Measurements from ENCODE around the gene CA6.

- TF ChIP-seq TAF1 (IDR thresholded peaks at IDR 0.05; ENCODE audit: low read depth, low read length) = no peak
- no peak for TF ChIP-seq POLR2AphosphoS5 (IDR thresholded peaks at IDR 0.05; ENCODE audit: low read depth, low read length)
- TF ChIP-seq POLR2A (IDR thresholded peaks at IDR 0.05; ENCODE audit: low read depth, low read length) = no peak
Observed at GRCh38 chr1:8986814-8987190, 41.1 kb downstream of the CA6 start.
